AML-193 (cell line): ENCODE results near the gene TTC38.

Source experiments
- DNase-seq, 2 experiments: peaks; one replicate each; lab custom pipeline; 2025; lab: John Stamatoyannopoulos, UW

The TTC38 gene

DNA sequence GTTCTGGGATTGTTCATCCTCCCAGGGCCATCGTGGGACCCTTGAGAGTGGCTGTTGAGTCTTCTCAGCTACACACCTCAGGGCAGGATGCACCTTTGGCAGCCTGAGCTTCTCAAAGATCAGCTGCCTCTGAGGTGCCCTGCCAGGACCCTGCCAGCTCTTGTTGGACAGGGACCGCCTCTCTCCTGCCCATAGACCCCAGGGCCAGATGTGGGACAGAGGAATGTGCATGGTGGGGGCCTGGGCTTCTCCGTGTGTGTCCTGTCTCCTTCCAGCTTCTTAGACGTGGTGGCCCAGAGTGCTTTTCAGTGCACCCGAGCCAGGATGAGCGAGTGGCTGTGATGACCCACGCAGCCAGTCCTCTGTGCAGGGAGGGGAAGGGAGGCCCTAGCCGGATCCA lies 61.8 kb downstream of the TTC38 start:
- DNase-seq, result no peak

- no peak for DNase-seq
These were observed 62.6 kb downstream of the TTC38 start for GRCh38 chr22:46330426-46330825.

DNA sequence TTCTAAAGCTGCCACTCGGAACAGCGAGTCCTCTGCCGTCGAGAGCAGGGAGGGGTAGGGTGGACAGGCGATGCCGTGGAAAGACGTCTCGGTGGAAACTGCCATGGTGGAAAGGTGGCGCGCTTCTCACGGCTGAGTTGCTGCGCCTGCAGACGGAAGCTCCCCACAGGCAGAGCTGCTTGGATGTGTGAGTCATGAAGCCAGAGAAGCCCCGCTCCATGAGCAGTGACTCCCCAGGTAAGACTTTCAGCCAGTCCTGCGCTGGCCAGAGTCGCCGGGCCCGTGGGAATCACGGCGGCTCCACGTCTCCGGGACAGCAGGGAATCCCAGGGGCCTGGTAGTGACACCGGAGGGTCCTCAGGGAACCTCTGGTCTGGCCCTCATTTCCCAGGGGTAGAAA lies 63.7 kb downstream of the TTC38 start:
- no peak for DNase-seq

DNA sequence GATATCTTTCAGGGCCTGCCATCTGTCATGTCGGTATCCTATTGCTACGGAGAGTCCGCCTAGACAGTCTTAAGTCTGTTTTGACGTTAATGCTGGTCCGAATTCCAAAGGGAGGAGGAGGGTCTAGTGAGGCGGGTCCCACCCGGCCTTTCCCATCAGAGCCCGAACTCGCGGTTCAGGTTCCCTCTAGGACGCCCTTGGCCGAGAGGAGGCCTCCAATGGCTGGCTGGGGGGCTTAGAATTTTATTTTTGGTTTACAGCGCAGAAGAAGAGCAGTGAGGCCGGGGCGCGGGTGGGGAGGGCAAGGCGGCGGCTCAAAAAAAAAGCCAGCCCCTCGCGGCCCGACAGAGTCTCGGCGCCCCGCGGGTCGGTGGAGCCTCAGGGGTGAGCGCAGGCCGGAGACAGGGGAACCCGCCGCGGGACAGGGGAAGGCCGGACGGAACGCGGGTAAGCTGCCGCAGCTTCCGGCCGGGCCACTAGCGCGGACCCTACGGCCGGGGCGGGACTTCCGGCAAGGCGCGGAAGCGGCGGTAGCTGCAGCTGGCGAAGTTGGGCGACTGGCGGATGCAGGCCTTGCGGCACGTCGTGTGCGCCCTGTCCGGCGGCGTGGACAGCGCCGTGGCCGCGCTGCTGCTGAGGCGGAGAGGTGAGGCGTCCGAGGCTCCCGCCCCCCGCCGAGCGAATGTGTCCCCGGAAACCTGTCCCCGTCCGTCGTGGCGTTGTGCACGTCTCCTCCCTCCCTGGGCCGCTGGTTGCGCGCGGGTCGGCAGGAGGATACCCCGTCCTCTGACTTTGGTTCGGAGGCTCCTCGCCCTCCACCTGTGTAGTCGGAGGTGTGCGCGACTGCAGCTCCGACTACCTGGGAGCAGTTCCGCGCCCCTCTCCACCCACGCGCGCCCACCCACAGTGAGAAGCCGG lies 67.7 kb downstream of the TTC38 start, which contains the start of gene TRMU:
Gene TRMU, plus strand, starts transcription at position 514 of the 918 bp plus-strand sequence. Its CDS starts 51 bp downstream, at position 565.
- DNase-seq, result peak; percentile 69 to 78

GRCh38 chr22:46336119-46337078 lies 68.6 kb downstream of the TTC38 start:
- DNase-seq, result no peak

GRCh38 chr22:46337870-46338269 lies 70.1 kb downstream of the TTC38 start:
- no peak for DNase-seq

- no peak for DNase-seq
These were observed 70.8 kb downstream of the TTC38 start for GRCh38 chr22:46338636-46339035.

- DNase-seq, result no peak
These were observed 72.1 kb downstream of the TTC38 start for GRCh38 chr22:46339956-46340355.

DNA sequence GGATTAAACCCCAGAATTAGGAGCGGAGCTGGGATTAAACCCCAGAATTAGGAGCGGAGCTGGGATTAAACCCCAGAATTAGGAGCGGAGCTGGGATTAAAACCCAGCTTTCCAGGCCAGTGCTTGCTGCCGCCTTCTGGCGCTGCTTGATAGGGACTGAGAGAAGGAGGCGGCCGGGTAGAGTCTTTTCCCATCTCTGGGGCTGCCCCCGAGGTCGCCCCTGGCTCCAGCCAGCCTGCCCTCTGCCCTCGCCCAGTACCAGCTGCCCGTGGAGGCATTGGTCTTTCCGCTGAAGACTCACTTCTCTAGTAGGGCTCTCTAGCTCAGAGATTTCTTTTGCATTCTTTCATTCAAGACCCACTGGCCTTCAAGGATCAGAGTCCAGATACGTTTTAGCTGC lies 72.9 kb downstream of the TTC38 start:
- DNase-seq, result no peak
